Common myeloid progenitor, CD34-positive (primary cell): ENCODE measurements around the gene PLAAT4.
"Not testable (repeated sequence)": the region's sequence is repeated elsewhere in the genome, so short reads cannot be mapped to it uniquely, and the experiment has no call there.

Experiments used
- CTCF ChIA-PET: fragments of 350-600 bp; sonication (Branson Sonifier 250); formaldehyde crosslinking; loops from one replicate; lab custom pipeline; 2021; ENCODE audit warnings: antibody characterized with exemption; lab: Charles Lee
- POLR2A ChIA-PET: fragments of 350-600 bp; sonication (Branson Sonifier 250); formaldehyde crosslinking; loops from one replicate; lab custom pipeline; 2021; ENCODE audit warnings: antibody characterized with exemption; lab: Charles Lee
- DNase-seq, 3 donors: peaks; one replicate each; pipeline versions ENCODE4 v3.0.0 to v3.0.0-alpha.2; 2013
- H3K27ac ChIP-seq, 2 experiments: 1 replicate in 1 of 2; 2 replicates in 1 of 2; pipeline ENCODE4 v1.7.0; 2013; ENCODE audit warnings: inconsistent platforms in 2 of 2, low read length in 2 of 2, mild to moderate bottlenecking in 2 of 2, low read depth in 1 of 2, moderate library complexity in 1 of 2; ENCODE audit not compliant: severe bottlenecking in 2 of 2, insufficient read depth in 1 of 2, poor library complexity in 1 of 2
- H3K27me3 ChIP-seq, 5 experiments: replicated peaks in 2 of 5; 1 replicate in 3 of 5; 2 replicates in 2 of 5; pipeline versions ENCODE4 v1.6.1 to v1.7.0; 2013; ENCODE audit warnings: low read length in 4 of 5, mild to moderate bottlenecking in 2 of 5, moderate library complexity in 2 of 5, inconsistent platforms in 1 of 5; ENCODE audit not compliant: insufficient read depth in 5 of 5, control insufficient read depth in 4 of 5
- H3K36me3 ChIP-seq, 4 experiments: 1 replicate in 2 of 4; 2 replicates in 2 of 4; pipeline versions ENCODE4 v1.6.1 to v1.7.0; 2013; ENCODE audit warnings: low read length in 3 of 4, control low read depth in 1 of 4, mild to moderate bottlenecking in 1 of 4; ENCODE audit not compliant: control insufficient read depth in 4 of 4, insufficient read depth in 4 of 4
- H3K4me1 ChIP-seq, 4 experiments: 1 replicate in 3 of 4; 2 replicates in 1 of 4; pipeline versions ENCODE4 v1.6.1 to v1.7.1; 2013; ENCODE audit warnings: low read length in 3 of 4, mild to moderate bottlenecking in 3 of 4, control low read depth in 1 of 4, inconsistent platforms in 1 of 4, moderate library complexity in 1 of 4; ENCODE audit not compliant: control insufficient read depth in 4 of 4, insufficient read depth in 4 of 4; ENCODE audit errors: control extremely low read depth in 1 of 4
- H3K4me3 ChIP-seq, 7 experiments: 1 replicate in 4 of 7; 2 replicates in 3 of 7; pipeline versions ENCODE4 v1.5.1 to v1.7.0; 2013; ENCODE audit warnings: mild to moderate bottlenecking in 7 of 7, low read length in 6 of 7, moderate library complexity in 6 of 7, inconsistent platforms in 2 of 7, low read depth in 2 of 7, control low read depth in 1 of 7; ENCODE audit not compliant: insufficient read depth in 4 of 7, control insufficient read depth in 1 of 7; ENCODE audit errors: extremely low read depth in 1 of 7
- H3K9me3 ChIP-seq, 5 experiments: 1 replicate in 4 of 5; 2 replicates in 1 of 5; pipeline versions ENCODE4 v1.6.1 to v1.7.1; 2013; ENCODE audit warnings: low read length in 4 of 5, mild to moderate bottlenecking in 2 of 5, inconsistent platforms in 1 of 5, low read depth in 1 of 5, moderate library complexity in 1 of 5; ENCODE audit not compliant: control insufficient read depth in 4 of 5, insufficient read depth in 2 of 5; ENCODE audit errors: control extremely low read depth in 1 of 5
- WGBS: methylation state at CpG from one replicate; pipeline ENCODE4 v1.1.5; 2013; ENCODE audit not compliant: insufficient coverage; 5-methylcytosine and 5-hydroxymethylcytosine counted together

PLAAT4 gene

DNA sequence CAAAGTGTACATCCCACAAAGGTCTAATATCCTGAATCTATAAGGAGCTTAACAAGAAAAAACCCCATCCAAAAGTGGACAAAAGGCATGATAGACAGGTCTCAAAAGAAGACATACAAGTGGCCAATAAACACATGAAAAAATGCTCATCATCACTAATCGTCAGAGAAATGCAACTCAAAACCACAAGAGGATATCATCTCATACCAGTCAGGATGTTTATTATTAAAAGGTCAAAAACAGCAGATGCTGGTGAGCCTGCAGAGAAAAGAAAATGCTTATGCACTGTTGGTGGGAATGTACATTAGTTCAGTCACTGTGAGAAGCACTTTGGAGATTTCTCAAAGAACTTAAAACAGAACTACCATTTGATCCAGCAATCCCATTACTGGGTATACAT, 18.1 kb upstream of the PLAAT4 start:
- Histone ChIP-seq H3K4me3 (no peak overlapping the region), H3K4me1 (peaks cover 0 to 8% (median 4%) of the 10 kb centered on the region in 4 experiments), H3K27ac (no peak overlapping the region), H3K36me3 (no peaks in the 10 kb centered on the region), H3K9me3 (peaks cover 0 to 8% (median 0%) of the 10 kb centered on the region in 5 experiments), H3K27me3 (no peaks in the 10 kb centered on the region)
- WGBS, result no CpG with 5 or more reads among the region's 1 CpG
- ChIA-PET CTCF (interaction anchor here (0.7 to 1.4 kb wide), 3 partner anchors 39 to 117 kb away, joined by 3 to 6 read pairs (median 4); no protein-coding TSS in a partner anchor), POLR2A (no interaction called here)
- DNase-seq, result peak in 2 of 3 donors; percentile 65 to 79

GRCh38 chr11:63520606-63521170, 15.9 kb upstream of the PLAAT4 start:
- H3K36me3 ChIP-seq, result no peaks in the 10 kb centered on the region
- peaks cover 0 to 8% (median 0%) of the 10 kb centered on the region in 5 experiments for H3K9me3 ChIP-seq
- no peak overlapping the region for H3K4me3 ChIP-seq
- ChIA-PET CTCF (interaction anchor here (1.0 to 1.4 kb wide), 4 partner anchors 10 to 14 kb away, joined by 3 read pairs; no protein-coding TSS in a partner anchor), POLR2A (no interaction called here)
- H3K4me1 ChIP-seq, result peaks cover 0 to 8% (median 4%) of the 10 kb centered on the region in 4 experiments
- H3K27me3 ChIP-seq, result no peaks in the 10 kb centered on the region
- no peak overlapping the region for H3K27ac ChIP-seq
- DNase-seq, result no peak
- 100% methylated on average over 4 of the region's 5 CpGs for WGBS

DNA sequence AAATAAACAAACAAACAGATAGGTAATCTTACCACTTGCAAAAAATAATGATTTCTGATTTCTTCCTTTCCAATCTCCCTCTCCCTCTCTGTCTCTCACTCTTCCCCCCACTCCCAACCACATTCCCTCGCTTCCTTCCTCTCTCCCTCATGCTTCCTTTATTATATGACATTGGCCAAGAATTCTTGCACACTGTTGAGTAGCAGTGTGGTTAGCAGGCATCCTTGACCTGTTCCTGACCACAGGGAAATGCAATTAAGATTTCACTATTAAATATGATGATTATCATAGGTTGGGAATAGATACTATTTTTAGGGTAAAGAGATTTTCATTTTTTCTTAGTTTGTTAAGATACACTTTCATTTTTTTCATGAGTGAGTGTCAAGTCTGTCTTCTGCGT, 14.7 kb upstream of the PLAAT4 start:
- POLR2A ChIA-PET, result no interaction called here
- Histone ChIP-seq H3K4me3 (no peak overlapping the region), H3K27me3 (no peaks in the 10 kb centered on the region), H3K4me1 (peaks cover 0 to 8% (median 4%) of the 10 kb centered on the region in 4 experiments), H3K36me3 (no peaks in the 10 kb centered on the region), H3K27ac (no peak overlapping the region), H3K9me3 (peaks cover 0 to 8% (median 0%) of the 10 kb centered on the region in 5 experiments)
- 57% methylated on average over 1 of the region's 2 CpGs for WGBS
- DNase-seq, result no peak
- CTCF ChIA-PET, result interaction anchor here (1.0 to 1.3 kb wide), 3 partner anchors 11 to 42 kb away, joined by 3 read pairs; no protein-coding TSS in a partner anchor

GRCh38 chr11:63523151-63523550, 13.5 kb upstream of the PLAAT4 start:
- H3K9me3 ChIP-seq, result peaks cover 0 to 8% (median 0%) of the 10 kb centered on the region in 5 experiments
- H3K4me3 ChIP-seq, result no peak overlapping the region
- no peaks in the 10 kb centered on the region for H3K36me3 ChIP-seq
- H3K27me3 ChIP-seq, result no peaks in the 10 kb centered on the region
- no peak overlapping the region for H3K27ac ChIP-seq
- 100% methylated on average over 1 of the region's 7 CpGs for WGBS
- ChIA-PET CTCF (interaction anchor here (0.8 to 1.1 kb wide), 3 partner anchors 10 to 44 kb away, joined by 3 read pairs; partner anchors contain the start of gene LGALS12), POLR2A (no interaction called here)
- no peak for DNase-seq
- H3K4me1 ChIP-seq, result peaks cover 0 to 17% (median 11%) of the 10 kb centered on the region in 4 experiments

DNA sequence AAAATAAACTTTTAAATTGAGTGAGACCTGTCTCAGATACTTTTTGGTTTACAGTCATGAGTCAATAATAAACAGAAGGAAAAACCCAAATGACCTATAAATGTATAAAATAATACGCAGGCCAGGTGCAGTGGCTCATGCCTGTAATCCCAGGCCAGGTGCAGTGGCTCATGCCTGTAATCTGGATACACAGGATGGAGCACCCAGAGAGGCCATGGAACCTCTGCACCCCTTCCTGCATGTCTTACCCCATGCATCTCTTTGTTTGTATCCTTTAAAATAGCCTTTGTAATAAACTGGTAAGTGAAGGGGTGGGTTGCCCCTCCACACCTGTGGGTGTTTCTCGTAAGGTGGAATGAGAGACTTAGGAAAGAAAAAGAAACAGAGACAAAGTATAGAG, 8.9 kb upstream of the PLAAT4 start:
- Histone ChIP-seq H3K4me1 (peaks cover 11 to 35% (median 20%) of the 10 kb centered on the region in 4 experiments), H3K27me3 (no peaks in the 10 kb centered on the region), H3K9me3 (peaks cover 0 to 4% (median 0%) of the 10 kb centered on the region in 5 experiments), H3K36me3 (no peaks in the 10 kb centered on the region), H3K27ac (no peak overlapping the region), H3K4me3 (no peak overlapping the region)
- no peak for DNase-seq
- POLR2A ChIA-PET, result interaction anchor here (0.6 kb wide), 1 partner anchor 27 kb away, joined by 3 read pairs; no protein-coding TSS in a partner anchor
- WGBS, result 67% methylated on average over 1 of the region's 2 CpGs
- CTCF ChIA-PET, result no interaction called here

GRCh38 chr11:63528156-63528555, 8.5 kb upstream of the PLAAT4 start:
- H3K27ac ChIP-seq, H3K36me3 ChIP-seq, H3K4me3 ChIP-seq, CTCF ChIA-PET, POLR2A ChIA-PET, H3K9me3 ChIP-seq, H3K27me3 ChIP-seq, DNase-seq: not testable (repeated sequence)
- WGBS, result no CpG with 5 or more reads among the region's 11 CpGs
- peaks cover 11 to 38% (median 21%) of the 10 kb centered on the region in 4 experiments for H3K4me1 ChIP-seq

GRCh38 chr11:63528729-63529278, 7.8 kb upstream of the PLAAT4 start:
- H3K4me3 ChIP-seq, H3K27me3 ChIP-seq, H3K9me3 ChIP-seq, H3K36me3 ChIP-seq, POLR2A ChIA-PET, H3K27ac ChIP-seq, DNase-seq: not testable (repeated sequence)
- H3K4me1 ChIP-seq, result peaks cover 11 to 38% (median 21%) of the 10 kb centered on the region in 4 experiments
- CTCF ChIA-PET, result interaction anchor here (0.9 kb wide), 2 partner anchors 19 to 21 kb away, joined by 3 to 4 read pairs; no protein-coding TSS in a partner anchor
- WGBS, result 93% methylated on average over 1 of the region's 3 CpGs
